IPS-18a (cell line): Measurements from ENCODE around the gene FDX2.
"Not testable (repeated sequence)": the region's sequence is repeated elsewhere in the genome, so short reads cannot be mapped to it uniquely, and the experiment has no call there.

ENCODE experiments used
- H3K27ac ChIP-seq: one replicate; pipeline ENCODE4 v1.5.1; 2013; ENCODE audit warnings: low read length
- H3K27me3 ChIP-seq: one replicate; pipeline ENCODE4 v1.6.1; 2013; ENCODE audit warnings: mild to moderate bottlenecking, low read length; ENCODE audit not compliant: control insufficient read depth, insufficient read depth
- H3K36me3 ChIP-seq: one replicate; pipeline ENCODE4 v1.6.1; 2013; ENCODE audit warnings: low read depth, low read length; ENCODE audit not compliant: control insufficient read depth
- H3K4me1 ChIP-seq: one replicate; pipeline ENCODE4 v1.6.1; 2013; ENCODE audit warnings: low read depth, low read length; ENCODE audit not compliant: control insufficient read depth
- H3K4me3 ChIP-seq: one replicate; pipeline ENCODE4 v1.5.1; 2013; ENCODE audit warnings: low read length
- H3K9ac ChIP-seq: one replicate; pipeline ENCODE4 v1.6.1; 2013; ENCODE audit warnings: mild to moderate bottlenecking, low read length, moderate library complexity
- H3K9me3 ChIP-seq: one replicate; pipeline ENCODE4 v1.6.1; 2013; ENCODE audit warnings: low read depth, low read length; ENCODE audit not compliant: control insufficient read depth

Gene FDX2

DNA sequence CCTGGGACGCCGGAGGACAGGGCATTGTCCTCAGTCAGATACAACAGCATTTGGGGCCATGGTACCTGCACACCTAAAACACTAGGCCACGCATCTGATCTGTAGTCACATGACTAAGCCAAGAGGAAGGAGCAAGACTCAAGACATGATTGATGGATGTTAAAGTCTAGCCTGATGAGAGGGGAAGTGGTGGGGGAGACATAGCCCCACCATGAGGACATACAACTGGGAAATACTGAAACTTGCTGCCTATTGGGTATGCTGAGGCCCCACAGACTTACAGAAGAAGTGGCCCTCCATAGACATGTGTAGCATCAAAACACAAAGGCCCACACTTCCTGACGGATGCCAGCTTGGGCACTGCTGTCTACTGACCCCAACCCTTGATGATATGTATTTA is 30.4 kb downstream of the FDX2 start:
- Histone ChIP-seq H3K36me3 (no peaks in the 10 kb centered on the region), H3K9me3 (no peaks in the 10 kb centered on the region), H3K9ac (no peak overlapping the region), H3K27ac (no peak overlapping the region), H3K4me1 (peaks cover 7% of the 10 kb centered on the region), H3K27me3 (peaks cover 47% of the 10 kb centered on the region), H3K4me3 (no peak overlapping the region)

DNA sequence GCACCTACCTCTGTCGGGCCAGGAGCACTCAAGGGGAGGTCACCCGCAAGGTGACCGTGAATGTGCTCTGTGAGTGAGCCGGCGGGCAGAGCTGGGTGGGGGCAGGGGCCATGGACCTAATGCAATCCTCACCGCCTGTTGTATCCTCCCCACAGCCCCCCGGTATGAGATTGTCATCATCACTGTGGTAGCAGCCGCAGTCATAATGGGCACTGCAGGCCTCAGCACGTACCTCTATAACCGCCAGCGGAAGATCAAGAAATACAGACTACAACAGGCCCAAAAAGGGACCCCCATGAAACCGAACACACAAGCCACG is 30.9 kb downstream of the FDX2 start:
- Histone ChIP-seq H3K9ac (no peak overlapping the region), H3K4me1 (peaks cover 5% of the 10 kb centered on the region), H3K9me3 (no peaks in the 10 kb centered on the region), H3K27ac (no peak overlapping the region), H3K4me3 (no peak overlapping the region), H3K27me3 (peaks cover 42% of the 10 kb centered on the region), H3K36me3 (no peaks in the 10 kb centered on the region)

DNA sequence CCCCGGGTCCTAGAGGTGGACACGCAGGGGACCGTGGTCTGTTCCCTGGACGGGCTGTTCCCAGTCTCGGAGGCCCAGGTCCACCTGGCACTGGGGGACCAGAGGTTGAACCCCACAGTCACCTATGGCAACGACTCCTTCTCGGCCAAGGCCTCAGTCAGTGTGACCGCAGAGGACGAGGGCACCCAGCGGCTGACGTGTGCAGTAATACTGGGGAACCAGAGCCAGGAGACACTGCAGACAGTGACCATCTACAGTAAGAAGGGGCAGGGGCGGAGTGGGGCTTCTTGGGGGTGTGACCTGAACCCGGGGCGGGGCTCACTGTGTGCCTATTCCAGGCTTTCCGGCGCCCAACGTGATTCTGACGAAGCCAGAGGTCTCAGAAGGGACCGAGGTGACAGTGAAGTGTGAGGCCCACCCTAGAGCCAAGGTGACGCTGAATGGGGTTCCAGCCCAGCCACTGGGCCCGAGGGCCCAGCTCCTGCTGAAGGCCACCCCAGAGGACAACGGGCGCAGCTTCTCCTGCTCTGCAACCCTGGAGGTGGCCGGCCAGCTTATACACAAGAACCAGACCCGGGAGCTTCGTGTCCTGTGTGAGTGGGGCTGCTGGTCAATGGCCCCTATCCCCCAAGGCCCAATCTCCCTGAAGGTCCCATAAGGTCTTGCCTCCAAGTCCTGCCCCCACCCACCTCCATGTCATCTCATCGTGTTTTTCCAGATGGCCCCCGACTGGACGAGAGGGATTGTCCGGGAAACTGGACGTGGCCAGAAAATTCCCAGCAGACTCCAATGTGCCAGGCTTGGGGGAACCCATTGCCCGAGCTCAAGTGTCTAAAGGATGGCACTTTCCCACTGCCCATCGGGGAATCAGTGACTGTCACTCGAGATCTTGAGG is 31.5 kb downstream of the FDX2 start:
- Histone ChIP-seq H3K4me3 (no peak overlapping the region), H3K27me3 (peaks cover 36% of the 10 kb centered on the region), H3K27ac (no peak overlapping the region), H3K9ac (no peak overlapping the region), H3K36me3 (no peaks in the 10 kb centered on the region), H3K9me3 (no peaks in the 10 kb centered on the region), H3K4me1 (peaks cover 5% of the 10 kb centered on the region)

DNA sequence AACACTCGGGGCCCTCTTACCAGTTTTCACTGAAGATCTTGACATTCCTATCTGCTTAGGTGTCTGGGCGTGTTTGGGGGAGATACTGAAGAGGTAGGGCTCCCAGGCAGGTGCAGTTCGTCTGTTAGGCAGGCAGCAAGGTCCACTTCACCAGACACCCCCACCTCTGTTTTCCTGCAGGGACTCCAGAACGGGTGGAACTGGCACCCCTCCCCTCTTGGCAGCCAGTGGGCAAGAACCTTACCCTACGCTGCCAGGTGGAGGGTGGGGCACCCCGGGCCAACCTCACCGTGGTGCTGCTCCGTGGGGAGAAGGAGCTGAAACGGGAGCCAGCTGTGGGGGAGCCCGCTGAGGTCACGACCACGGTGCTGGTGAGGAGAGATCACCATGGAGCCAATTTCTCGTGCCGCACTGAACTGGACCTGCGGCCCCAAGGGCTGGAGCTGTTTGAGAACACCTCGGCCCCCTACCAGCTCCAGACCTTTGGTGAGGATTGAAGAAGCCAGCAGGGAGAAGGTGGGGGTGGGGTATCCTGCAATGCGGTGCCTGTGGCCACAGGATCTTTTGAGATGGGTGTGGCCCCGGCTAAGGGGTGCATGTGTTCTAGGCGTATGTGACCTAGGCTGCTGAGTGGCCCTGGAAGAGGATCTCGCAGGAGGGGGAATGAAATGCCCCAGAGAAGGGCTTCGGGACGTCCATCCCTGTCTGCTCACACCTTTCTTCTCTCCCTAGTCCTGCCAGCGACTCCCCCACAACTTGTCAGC is 32.3 kb downstream of the FDX2 start:
- no peaks in the 10 kb centered on the region for H3K9me3 ChIP-seq
- no peaks in the 10 kb centered on the region for H3K36me3 ChIP-seq
- no peak overlapping the region for H3K27ac ChIP-seq
- peaks cover 5% of the 10 kb centered on the region for H3K4me1 ChIP-seq
- H3K27me3 ChIP-seq: peaks cover 28% of the 10 kb centered on the region
- no peak overlapping the region for H3K9ac ChIP-seq
- H3K4me3 ChIP-seq: no peak overlapping the region

DNA sequence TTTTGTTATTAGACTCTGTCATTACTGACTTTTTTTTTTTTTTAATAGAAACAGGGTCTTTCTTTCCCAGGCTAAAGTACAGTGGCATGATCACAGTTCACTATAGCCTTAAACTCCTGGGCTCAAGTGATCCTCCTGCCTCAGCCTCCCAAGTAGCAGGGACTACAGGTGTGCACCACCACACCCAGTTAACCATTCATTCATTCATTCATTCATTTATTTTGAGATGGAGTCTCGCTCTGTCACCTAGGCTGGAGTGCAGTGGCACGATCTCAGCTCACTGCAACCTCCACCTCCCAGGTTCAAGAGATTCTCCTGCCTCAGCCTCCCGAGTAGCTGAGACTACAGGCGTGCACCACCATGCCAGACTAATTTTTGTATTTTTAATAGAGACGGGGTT is 33.8 kb downstream of the FDX2 start:
- H3K27me3 ChIP-seq: peaks cover 13% of the 10 kb centered on the region
- not testable (repeated sequence) for H3K9ac ChIP-seq, H3K4me3 ChIP-seq, H3K4me1 ChIP-seq, H3K36me3 ChIP-seq, H3K27ac ChIP-seq, H3K9me3 ChIP-seq

DNA sequence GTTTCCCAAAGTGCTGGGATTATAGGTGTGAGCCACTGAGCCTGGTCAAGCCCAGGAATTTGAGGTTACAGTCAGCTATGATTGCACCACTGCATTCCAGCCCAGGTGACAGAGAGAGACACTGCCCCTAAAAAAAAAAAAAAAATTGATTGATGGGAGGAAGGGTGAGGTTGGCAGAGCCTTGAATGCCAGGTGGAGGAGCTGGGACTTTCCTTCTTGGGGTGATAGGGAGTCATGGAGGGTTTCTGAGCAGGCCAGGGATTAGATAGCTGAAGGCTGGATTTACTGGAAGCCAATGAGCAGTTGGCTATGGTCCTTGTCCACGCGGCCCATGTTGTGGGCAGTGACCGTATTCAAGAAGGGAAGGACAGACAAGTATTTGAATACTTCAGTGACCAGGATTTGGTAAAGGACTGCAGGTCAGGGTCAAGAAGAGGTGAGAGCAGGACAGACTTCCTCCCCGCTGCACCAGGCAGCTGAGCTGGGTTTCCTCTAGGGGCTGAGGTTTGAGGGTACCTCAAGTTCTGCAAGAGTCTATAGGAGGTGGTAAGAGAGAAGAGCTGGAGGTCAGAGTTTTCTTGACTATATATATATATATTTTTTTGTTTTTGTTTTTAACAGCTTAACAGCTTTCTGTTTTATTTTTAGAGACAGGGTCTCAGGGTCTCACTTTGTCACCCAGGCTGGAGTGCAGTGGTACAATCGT is 35.9 kb downstream of the FDX2 start:
- Histone ChIP-seq H3K27ac (no peak overlapping the region), H3K9me3 (no peaks in the 10 kb centered on the region), H3K27me3 (no peaks in the 10 kb centered on the region), H3K36me3 (no peaks in the 10 kb centered on the region), H3K4me3 (no peak overlapping the region), H3K4me1 (no peaks in the 10 kb centered on the region), H3K9ac (no peak overlapping the region)

DNA sequence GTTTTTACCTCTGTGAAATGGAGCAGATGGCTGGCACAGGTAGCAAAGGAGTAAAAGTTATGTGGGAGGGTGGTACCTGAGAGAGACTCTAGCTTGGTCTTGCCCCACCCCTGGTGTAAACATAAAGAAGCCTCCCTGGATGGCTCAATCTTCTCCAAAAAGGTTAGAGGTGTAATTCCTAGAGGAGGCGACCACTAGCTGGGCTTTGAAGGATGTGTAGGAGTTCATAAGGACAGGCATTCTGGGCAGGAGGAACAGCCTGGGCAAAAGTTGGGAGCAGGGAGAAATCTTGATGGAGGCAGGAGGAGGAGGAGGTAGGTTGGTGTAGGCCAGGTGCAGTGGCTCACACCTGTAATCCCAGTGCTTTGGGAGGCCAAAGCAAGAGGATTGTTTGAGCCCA is 36.9 kb downstream of the FDX2 start:
- Histone ChIP-seq H3K9me3 (no peaks in the 10 kb centered on the region), H3K4me1 (no peaks in the 10 kb centered on the region), H3K27ac (no peak overlapping the region), H3K36me3 (no peaks in the 10 kb centered on the region), H3K9ac (no peak overlapping the region), H3K4me3 (no peak overlapping the region), H3K27me3 (no peaks in the 10 kb centered on the region)

DNA sequence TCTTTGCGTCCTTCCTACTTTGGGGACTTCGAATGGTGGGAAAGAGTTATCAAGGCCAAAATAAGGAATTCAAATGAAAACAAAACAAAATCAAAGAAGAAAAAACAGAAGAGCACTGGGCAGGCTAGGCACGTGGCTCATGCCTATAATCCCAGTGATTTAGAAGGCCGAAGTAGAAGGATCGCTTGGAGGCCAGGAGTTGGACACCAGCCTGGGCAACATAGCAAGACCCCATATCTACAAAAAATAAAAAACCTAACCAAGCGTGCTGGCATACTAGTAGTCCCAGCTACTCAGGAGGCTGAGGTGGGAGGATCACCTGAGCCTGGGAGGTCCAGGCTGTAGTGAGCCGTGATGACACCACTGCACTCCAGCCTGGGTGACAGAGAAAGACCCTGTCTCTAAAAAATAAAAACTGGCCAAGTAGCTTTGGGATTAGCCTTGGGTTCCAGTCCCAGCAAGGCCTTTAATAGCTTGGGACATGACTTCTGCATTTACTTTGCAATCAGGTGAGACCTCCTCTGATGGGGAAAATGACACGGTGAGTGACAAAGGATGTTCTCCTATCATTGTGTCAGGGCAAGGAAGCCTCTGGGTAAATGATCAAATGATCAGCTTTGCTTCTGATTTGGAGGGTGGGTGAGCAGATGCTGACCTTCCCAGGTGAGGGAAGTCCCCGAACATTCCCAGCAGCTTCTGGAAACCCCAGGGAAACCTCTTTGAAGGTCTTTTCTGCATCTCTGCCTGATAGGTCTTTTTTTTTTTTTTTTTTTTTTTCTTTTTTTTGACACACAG is 37.8 kb downstream of the FDX2 start:
- H3K4me3 ChIP-seq: no peak overlapping the region
- no peaks in the 10 kb centered on the region for H3K27me3 ChIP-seq
- no peak overlapping the region for H3K27ac ChIP-seq
- H3K9me3 ChIP-seq: no peaks in the 10 kb centered on the region
- H3K4me1 ChIP-seq: no peaks in the 10 kb centered on the region
- H3K9ac ChIP-seq: no peak overlapping the region
- no peaks in the 10 kb centered on the region for H3K36me3 ChIP-seq

DNA sequence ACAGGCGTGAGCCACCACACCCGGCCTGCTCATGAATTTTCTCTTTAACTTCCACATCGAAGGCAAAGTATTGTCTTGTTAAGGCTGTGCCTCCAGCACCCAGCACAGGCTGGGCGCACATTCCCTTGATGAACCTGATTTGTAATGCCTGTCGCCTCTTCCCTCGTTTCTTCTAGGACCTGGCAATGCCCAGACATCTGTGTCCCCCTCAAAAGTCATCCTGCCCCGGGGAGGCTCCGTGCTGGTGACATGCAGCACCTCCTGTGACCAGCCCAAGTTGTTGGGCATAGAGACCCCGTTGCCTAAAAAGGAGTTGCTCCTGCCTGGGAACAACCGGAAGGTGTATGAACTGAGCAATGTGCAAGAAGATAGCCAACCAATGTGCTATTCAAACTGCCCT is 41.2 kb downstream of the FDX2 start:
- Histone ChIP-seq H3K36me3 (no peaks in the 10 kb centered on the region), H3K9me3 (no peaks in the 10 kb centered on the region), H3K4me3 (no peak overlapping the region), H3K4me1 (peaks cover 2% of the 10 kb centered on the region), H3K27me3 (peaks cover 33% of the 10 kb centered on the region), H3K9ac (no peak overlapping the region), H3K27ac (no peak overlapping the region)

DNA sequence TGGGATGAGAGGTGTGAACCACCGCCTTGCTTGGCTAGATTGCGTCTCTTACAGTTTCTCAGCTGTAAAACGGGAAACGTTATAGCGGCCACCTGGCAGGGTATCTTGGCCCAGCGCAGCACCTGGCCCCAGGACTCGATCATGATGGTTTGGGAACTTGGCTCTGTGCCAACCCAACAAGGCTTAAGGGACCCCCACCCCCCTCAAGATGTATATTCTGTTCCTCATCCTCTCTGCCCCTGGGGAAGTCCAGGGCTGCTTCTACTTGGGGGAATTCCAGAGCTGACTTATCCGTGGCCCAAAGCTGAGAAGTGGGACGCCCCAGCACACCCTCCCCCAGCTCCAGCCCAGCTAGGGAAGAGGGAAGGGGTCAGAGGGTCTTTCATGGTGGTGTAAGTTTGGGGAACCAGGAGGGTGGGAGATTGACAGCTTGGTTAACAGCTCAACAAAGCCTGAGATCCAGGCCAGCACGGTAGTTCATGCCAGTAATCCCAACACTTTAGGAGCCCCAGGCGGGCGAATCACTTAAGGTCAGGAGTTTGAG is 44.2 kb downstream of the FDX2 start:
- peak overlapping the region; percentile 49 for H3K4me3 ChIP-seq
- H3K9me3 ChIP-seq: no peaks in the 10 kb centered on the region
- no peaks in the 10 kb centered on the region for H3K36me3 ChIP-seq
- peaks cover 41% of the 10 kb centered on the region for H3K27me3 ChIP-seq
- H3K27ac ChIP-seq: no peak overlapping the region
- peaks cover 2% of the 10 kb centered on the region for H3K4me1 ChIP-seq
- no peak overlapping the region for H3K9ac ChIP-seq
